Prostate gland (tissue), 2 donors: ENCODE results near the gene MEMO1. TPM values are rescaled to one million over a fixed set of nuclear protein-coding genes. Genes with fewer than 3 reads are reported as not detected.

Source experiments
- DNase-seq: peaks from one replicate; pipeline ENCODE4 v3.0.0-alpha.2; 2019; ENCODE audit warnings: low spot score
- H3K27ac ChIP-seq, 2 donors: fragments of 200-600 bp; sonication (generic); 2 replicates each; pipeline ENCODE4 v1.5.1; 2017 to 2019
- H3K27me3 ChIP-seq: fragments of 200-600 bp; sonication (generic); replicated peaks from 2 replicates; pipeline ENCODE4 v1.5.1; 2019; ENCODE audit not compliant: insufficient read depth
- H3K36me3 ChIP-seq, 2 donors: fragments of 200-600 bp; sonication (generic); 1 replicate in 1 of 2; 2 replicates in 1 of 2; pipeline versions ENCODE4 v1.5.1 to v1.8.1; 2017 to 2019
- H3K4me1 ChIP-seq: fragments of 200-600 bp; sonication (generic); replicated peaks from 2 replicates; pipeline ENCODE4 v1.5.1; 2019
- H3K4me3 ChIP-seq, 2 donors: fragments of 200-600 bp; sonication (generic); 2 replicates each; pipeline ENCODE4 v1.5.1; 2017 to 2019
- H3K9me3 ChIP-seq: fragments of 200-600 bp; sonication (generic); 2 replicates; pipeline ENCODE4 v1.5.1; 2017
- POLR2A ChIP-seq: fragments of 450-650 bp; IDR thresholded peaks from one replicate; pipeline ENCODE4 v1.6.1; 2016; ENCODE audit warnings: antibody characterized with exemption, mild to moderate bottlenecking
- POLR2AphosphoS5 ChIP-seq: sonication (generic); formaldehyde crosslinking; IDR thresholded peaks from one replicate; pipeline ENCODE4 v1.6.1; 2017; ENCODE audit warnings: antibody characterized with exemption
- WGBS: methylation state at CpG from one replicate; pipeline ENCODE4 v1.1.5; 2018; 5-methylcytosine and 5-hydroxymethylcytosine counted together
- intact Hi-C: fragments of 100-400 bp; cut with DNase I; formaldehyde crosslinking; loops from one replicate; pipeline ENCODE4 v1.14.2; 2022
- total RNA-seq, 2 donors: library from RNA; depleted of rRNA; stranded (reverse); fragments of >200 nt; gene quantifications; one replicate each; pipeline ENCODE4 v1.1.0, GENCODE V29; 2016
- TF ChIP-seq, protein P1 (sequence below), 4 experiments: fragments of 200-600 bp in 2 of 4; fragments of 450-650 bp in 2 of 4; sonication (generic) in 2 of 4; IDR thresholded peaks; 1 replicate in 3 of 4; 2 replicates in 1 of 4; pipeline ENCODE4 v1.5.1; 2016 to 2019; ENCODE audit warnings: antibody characterized with exemption in 4 of 4, mild to moderate bottlenecking in 2 of 4, moderate library complexity in 2 of 4

MEMO1 gene
- total RNA-seq, 2 donors from 2014 or later, result 25.7 to 38.7 TPM

DNA sequence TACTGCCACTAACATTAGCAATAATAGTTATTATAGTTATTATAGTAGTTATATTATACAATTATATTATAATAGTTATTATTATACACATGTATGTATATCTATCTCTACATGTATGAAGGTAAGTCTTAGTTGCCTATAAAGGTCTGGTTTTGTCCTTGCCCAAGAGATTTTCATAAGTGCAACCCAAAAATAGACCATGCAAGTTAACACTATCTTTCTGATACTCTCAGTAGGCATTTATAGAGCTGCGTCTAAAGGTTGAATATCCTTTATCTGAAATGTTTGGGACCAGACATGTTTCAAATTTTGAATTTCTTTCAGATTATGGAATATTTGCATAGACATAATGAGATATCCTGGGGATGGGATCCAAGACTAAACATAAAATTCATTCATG lies 175.4 kb downstream of the MEMO1 start:
- no peak overlapping the region for H3K4me3 ChIP-seq
- H3K9me3 ChIP-seq, result no peaks in the 10 kb centered on the region
- intact Hi-C loops, result loop anchor here (10.0 kb wide), 5 partner anchors 171 to 1121 kb away; partner anchors contain the start of genes SRD5A2 and XDH
- no peaks in the 10 kb centered on the region for H3K36me3 ChIP-seq
- no peaks in the 10 kb centered on the region for H3K27me3 ChIP-seq
- TF ChIP-seq, protein P1, sequence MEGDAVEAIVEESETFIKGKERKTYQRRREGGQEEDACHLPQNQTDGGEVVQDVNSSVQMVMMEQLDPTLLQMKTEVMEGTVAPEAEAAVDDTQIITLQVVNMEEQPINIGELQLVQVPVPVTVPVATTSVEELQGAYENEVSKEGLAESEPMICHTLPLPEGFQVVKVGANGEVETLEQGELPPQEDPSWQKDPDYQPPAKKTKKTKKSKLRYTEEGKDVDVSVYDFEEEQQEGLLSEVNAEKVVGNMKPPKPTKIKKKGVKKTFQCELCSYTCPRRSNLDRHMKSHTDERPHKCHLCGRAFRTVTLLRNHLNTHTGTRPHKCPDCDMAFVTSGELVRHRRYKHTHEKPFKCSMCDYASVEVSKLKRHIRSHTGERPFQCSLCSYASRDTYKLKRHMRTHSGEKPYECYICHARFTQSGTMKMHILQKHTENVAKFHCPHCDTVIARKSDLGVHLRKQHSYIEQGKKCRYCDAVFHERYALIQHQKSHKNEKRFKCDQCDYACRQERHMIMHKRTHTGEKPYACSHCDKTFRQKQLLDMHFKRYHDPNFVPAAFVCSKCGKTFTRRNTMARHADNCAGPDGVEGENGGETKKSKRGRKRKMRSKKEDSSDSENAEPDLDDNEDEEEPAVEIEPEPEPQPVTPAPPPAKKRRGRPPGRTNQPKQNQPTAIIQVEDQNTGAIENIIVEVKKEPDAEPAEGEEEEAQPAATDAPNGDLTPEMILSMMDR (IDR thresholded peaks at IDR 0.05), result no peak
- no peak for TF ChIP-seq POLR2AphosphoS5
- no peak for TF ChIP-seq POLR2A
- 94% methylated on average over 1 of the region's 1 CpG for WGBS
- DNase-seq, result no peak
- H3K4me1 ChIP-seq, result no peaks in the 10 kb centered on the region
- no peak overlapping the region for H3K27ac ChIP-seq

DNA sequence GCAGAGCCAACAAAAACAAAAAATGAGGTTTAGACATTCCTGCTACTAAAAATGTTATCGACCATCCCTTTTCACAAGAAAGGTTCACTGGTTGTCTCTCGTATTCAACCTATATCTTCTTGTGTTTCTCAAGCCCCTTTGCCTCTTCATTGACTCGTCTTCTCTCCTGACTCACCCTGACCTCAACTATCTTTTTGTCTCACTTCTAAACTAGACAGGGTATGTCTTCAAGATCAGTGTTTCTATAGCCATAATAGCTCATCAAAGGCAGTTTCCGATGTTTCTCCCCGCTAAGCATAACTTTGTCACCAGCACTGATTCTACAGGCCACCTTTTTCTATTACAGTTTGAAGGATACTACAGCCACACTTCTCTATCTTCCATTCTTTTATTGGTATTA lies 178.4 kb downstream of the MEMO1 start:
- WGBS, result 93% methylated on average over 5 of the region's 5 CpGs
- intact Hi-C loops, result loop anchor here (10.0 kb wide), 5 partner anchors 168 to 1118 kb away; partner anchors contain the start of genes SRD5A2 and XDH
- H3K9me3 ChIP-seq, result no peaks in the 10 kb centered on the region
- H3K27me3 ChIP-seq, result no peaks in the 10 kb centered on the region
- no peak overlapping the region for H3K27ac ChIP-seq
- TF ChIP-seq POLR2AphosphoS5 (no peak), POLR2A (no peak)
- TF ChIP-seq, protein P1 (IDR thresholded peaks at IDR 0.05), result no peak
- DNase-seq, result no peak
- no peaks in the 10 kb centered on the region for H3K4me1 ChIP-seq
- H3K4me3 ChIP-seq, result no peak overlapping the region
- no peaks in the 10 kb centered on the region for H3K36me3 ChIP-seq

DNA sequence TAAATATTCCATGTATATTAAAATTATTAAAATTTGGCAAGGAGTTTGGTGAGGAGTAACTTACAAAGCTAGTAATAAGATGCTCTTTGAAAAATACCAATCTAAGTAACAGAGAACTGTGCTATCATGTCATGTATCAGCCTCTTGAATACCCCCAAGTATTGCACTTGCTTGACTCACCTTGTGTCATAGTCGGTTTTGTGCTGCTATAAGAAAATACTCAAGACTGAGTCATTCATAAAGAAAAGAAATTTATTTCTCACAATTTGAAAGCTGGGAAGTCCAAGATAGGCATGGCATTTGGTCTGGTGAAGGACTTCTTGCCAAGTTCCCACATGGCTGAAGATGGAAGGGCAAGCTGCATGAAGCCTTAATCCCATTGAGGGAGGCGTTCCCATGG lies 179.2 kb downstream of the MEMO1 start:
- no peaks in the 10 kb centered on the region for H3K27me3 ChIP-seq

DNA sequence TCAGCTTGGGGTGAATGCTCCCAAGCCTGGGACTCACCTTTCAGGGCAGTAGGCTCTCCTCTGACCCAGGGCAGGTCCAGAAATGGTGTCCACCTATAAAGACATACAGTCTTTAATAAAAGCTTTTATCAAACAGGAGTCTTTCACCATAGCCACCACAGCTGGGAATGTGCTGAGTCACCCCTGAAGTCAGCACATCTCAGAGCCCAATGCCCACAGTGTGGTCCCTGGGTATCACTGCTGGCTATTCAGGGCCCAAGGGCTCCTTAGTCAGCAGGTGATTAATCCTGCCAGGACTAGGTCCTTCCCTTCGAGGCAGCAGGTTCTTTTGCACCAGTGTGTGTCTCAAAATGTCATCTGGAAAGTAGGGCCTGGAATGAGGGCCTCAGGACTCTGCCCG lies 181.9 kb downstream of the MEMO1 start:
- H3K4me3 ChIP-seq, result no peak overlapping the region
- 89% methylated on average over 2 of the region's 2 CpGs for WGBS
- H3K36me3 ChIP-seq, result no peaks in the 10 kb centered on the region
- no peaks in the 10 kb centered on the region for H3K4me1 ChIP-seq
- DNase-seq, result no peak
- H3K27ac ChIP-seq, result no peak overlapping the region
- H3K9me3 ChIP-seq, result no peaks in the 10 kb centered on the region
- TF ChIP-seq POLR2AphosphoS5 (no peak), POLR2A (no peak)
- TF ChIP-seq, protein P1 (IDR thresholded peaks at IDR 0.05), result no peak
- intact Hi-C loops, result no loop called here
- H3K27me3 ChIP-seq, result no peaks in the 10 kb centered on the region

More for the DNA sequence above, 179.2 kb downstream of the MEMO1 start:
- no peaks in the 10 kb centered on the region for H3K4me1 ChIP-seq
- 84% methylated on average over 2 of the region's 2 CpGs for WGBS
- H3K36me3 ChIP-seq, result no peaks in the 10 kb centered on the region
- H3K4me3 ChIP-seq, result no peak overlapping the region
- H3K9me3 ChIP-seq, result no peaks in the 10 kb centered on the region
- no peak for DNase-seq
- TF ChIP-seq POLR2AphosphoS5 (no peak), POLR2A (no peak)
- TF ChIP-seq, protein P1 (IDR thresholded peaks at IDR 0.05), result no peak
- no peak overlapping the region for H3K27ac ChIP-seq
- intact Hi-C loops, result loop anchor here (10.0 kb wide), 5 partner anchors 167 to 1117 kb away; partner anchors contain the start of genes SRD5A2 and XDH

DNA sequence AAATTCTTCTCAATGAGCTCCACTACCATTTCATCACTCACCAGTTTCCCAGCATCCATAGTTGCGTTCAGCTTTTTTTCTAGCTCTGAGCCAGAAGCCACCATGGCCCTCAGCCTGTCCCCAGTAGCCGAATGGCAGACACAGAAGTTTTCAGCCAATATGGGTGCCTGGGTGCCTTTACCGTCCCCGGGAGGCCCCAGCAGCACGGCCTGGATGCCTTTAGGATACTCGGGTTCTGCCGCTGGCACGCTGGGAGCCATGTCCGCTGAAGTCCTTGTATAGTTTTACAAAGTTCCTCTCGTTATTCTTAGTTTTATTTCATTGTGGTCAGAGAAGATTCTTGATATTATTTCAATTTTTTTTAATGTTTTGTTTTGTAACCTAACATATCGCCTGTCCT lies 187.2 kb downstream of the MEMO1 start:
- Histone ChIP-seq H3K4me3 (no peak overlapping the region), H3K4me1 (no peaks in the 10 kb centered on the region), H3K36me3 (no peaks in the 10 kb centered on the region), H3K27ac (no peak overlapping the region), H3K9me3 (no peaks in the 10 kb centered on the region), H3K27me3 (no peaks in the 10 kb centered on the region)
- intact Hi-C loops, result no loop called here
- 94% methylated on average over 11 of the region's 11 CpGs for WGBS
- DNase-seq, result no peak
- no peak for TF ChIP-seq POLR2AphosphoS5
- no peak for TF ChIP-seq POLR2A
- TF ChIP-seq, protein P1 (IDR thresholded peaks at IDR 0.05), result no peak
